ENCODE measurements around the gene FANCC. TPM values are rescaled to one million over a fixed set of nuclear protein-coding genes. Genes with fewer than 3 reads are reported as not detected.

FANCC gene
- total RNA-seq, 1 experiment from 2014 or later, result 25.3 TPM

DNA sequence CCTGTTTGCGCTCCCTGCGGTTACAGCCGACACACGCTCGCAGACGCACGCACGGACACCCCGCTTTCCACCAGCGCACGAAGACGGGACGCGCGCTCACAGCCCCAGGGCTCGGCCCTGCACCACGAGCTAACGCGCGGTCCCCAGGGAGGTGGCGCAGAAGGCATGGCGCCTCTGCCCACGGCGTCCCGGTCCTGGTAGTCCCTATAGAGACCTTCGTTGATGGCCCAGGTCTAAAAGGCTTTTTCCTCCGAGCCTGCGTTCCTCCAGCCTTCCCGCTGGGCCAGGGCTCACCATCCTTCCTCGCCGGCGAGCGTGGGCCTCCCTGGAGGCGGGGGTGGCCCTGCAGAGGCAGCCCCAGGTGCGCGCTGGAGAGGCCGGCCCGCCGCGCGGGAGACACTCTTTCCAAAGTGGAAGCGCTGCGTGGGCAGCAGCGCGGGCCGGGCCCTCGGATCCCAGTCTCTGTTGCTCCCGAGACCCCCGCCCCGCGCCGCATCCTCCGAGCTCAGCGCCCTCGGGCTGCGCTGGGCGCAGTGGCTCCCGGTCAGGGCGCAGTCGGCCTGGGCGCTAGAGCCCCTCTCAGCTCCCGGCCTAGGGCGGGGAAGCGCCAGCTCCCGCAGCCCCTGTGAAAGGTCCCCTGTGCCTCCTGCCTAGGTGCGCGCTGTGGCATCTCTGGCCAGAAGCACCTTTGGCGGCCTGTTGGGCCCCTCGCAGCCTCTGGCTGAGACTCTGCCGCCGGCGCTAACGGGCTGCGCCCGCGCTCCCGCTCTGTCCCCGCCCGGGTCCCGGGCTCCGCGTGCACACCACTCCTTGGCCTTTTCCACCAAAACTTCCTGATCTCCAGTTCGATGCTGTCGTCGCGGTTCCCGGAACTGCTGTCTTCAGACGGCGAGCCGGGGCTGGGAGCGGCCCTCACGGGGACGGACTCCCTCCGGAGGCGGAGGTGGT lies 31.9 kb upstream of the FANCC start:
- TF ChIP-seq, protein P1, sequence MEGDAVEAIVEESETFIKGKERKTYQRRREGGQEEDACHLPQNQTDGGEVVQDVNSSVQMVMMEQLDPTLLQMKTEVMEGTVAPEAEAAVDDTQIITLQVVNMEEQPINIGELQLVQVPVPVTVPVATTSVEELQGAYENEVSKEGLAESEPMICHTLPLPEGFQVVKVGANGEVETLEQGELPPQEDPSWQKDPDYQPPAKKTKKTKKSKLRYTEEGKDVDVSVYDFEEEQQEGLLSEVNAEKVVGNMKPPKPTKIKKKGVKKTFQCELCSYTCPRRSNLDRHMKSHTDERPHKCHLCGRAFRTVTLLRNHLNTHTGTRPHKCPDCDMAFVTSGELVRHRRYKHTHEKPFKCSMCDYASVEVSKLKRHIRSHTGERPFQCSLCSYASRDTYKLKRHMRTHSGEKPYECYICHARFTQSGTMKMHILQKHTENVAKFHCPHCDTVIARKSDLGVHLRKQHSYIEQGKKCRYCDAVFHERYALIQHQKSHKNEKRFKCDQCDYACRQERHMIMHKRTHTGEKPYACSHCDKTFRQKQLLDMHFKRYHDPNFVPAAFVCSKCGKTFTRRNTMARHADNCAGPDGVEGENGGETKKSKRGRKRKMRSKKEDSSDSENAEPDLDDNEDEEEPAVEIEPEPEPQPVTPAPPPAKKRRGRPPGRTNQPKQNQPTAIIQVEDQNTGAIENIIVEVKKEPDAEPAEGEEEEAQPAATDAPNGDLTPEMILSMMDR (conservative IDR thresholded peaks at IDR 0.05; ENCODE audit: low read depth, low read length), result no peak
- no peak for TF ChIP-seq EZH2 (IDR thresholded peaks at IDR 0.05; ENCODE audit: borderline replicate concordance, low read depth, low read length, poor library complexity, severe bottlenecking)
- no TSS peak for BruUV-seq (replicated peaks)
- Histone ChIP-seq H3K36me3 (ENCODE audit: insufficient read depth, low read length, poor library complexity, severe bottlenecking) (no peaks in the 10 kb centered on the region), H3K27ac (ENCODE audit: low read depth, low read length, poor library complexity, severe bottlenecking) (no peak overlapping the region), H3K4me1 (ENCODE audit: insufficient read depth, low read length, poor library complexity, severe bottlenecking) (no peaks in the 10 kb centered on the region), H3K27me3 (replicated peaks; ENCODE audit: insufficient read depth, low read depth, low read length, poor library complexity) (no peaks in the 10 kb centered on the region), H3K4me3 (ENCODE audit: low read depth, low read length, poor library complexity, severe bottlenecking) (peak overlapping the region; percentile 42), H3K9me3 (ENCODE audit: low read depth, low read length, poor library complexity, severe bottlenecking) (no peaks in the 10 kb centered on the region)
- CTCF ChIA-PET, result no interaction called here
- POLR2A ChIA-PET (ENCODE audit: low non-redundant PET), result no interaction called here
- peak; percentile 40 for DNase-seq (ENCODE audit: low spot score)
- intact Hi-C loops (cut with micrococcal nuclease; ENCODE audit: unreplicated experiment), result no loop called here

DNA sequence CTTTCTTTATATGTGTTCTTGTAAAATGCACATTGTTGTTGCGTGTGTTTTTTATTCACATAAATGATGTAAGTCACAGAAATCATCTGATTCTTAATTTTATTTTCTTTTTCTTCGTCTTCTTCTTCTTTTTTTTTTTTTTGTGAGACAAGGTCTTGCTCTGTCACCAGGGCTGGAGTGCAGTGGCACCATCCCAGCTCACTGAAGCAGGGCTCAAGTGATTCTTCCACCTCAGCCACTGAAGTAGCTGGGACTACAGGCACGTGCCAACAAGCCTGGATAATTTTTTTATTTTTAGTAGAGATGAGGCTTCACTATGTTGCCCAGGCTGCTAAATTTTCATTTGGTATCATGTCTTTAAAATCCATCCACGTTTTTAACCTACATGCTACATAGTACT lies 28.5 kb upstream of the FANCC start:
- intact Hi-C loops (cut with micrococcal nuclease; ENCODE audit: unreplicated experiment), result no loop called here
- CTCF ChIA-PET, result no interaction called here

GRCh38 chr9:95344735-95345325 lies 27.3 kb upstream of the FANCC start:
- CTCF ChIA-PET, result no interaction called here
- BruUV-seq (replicated peaks), result no TSS peak
- H3K36me3 ChIP-seq (ENCODE audit: insufficient read depth, low read length, poor library complexity, severe bottlenecking), result no peaks in the 10 kb centered on the region
- no peaks in the 10 kb centered on the region for H3K9me3 ChIP-seq (ENCODE audit: low read depth, low read length, poor library complexity, severe bottlenecking)
- DNase-seq (ENCODE audit: low spot score), result no peak
- H3K27me3 ChIP-seq (replicated peaks; ENCODE audit: insufficient read depth, low read depth, low read length, poor library complexity), result no peaks in the 10 kb centered on the region
- no peaks in the 10 kb centered on the region for H3K4me1 ChIP-seq (ENCODE audit: insufficient read depth, low read length, poor library complexity, severe bottlenecking)
- POLR2A ChIA-PET (ENCODE audit: low non-redundant PET), result no interaction called here
- no peak overlapping the region for H3K4me3 ChIP-seq (ENCODE audit: low read depth, low read length, poor library complexity, severe bottlenecking)
- no peak for TF ChIP-seq EZH2 (IDR thresholded peaks at IDR 0.05; ENCODE audit: borderline replicate concordance, low read depth, low read length, poor library complexity, severe bottlenecking)
- TF ChIP-seq, protein P1 (conservative IDR thresholded peaks at IDR 0.05; ENCODE audit: low read depth, low read length), result no peak
- intact Hi-C loops (cut with micrococcal nuclease; ENCODE audit: unreplicated experiment), result no loop called here
- H3K27ac ChIP-seq (ENCODE audit: low read depth, low read length, poor library complexity, severe bottlenecking), result no peak overlapping the region

More for the DNA sequence above, 28.5 kb upstream of the FANCC start:
- no peak for TF ChIP-seq EZH2 (IDR thresholded peaks at IDR 0.05; ENCODE audit: borderline replicate concordance, low read depth, low read length, poor library complexity, severe bottlenecking)
- TF ChIP-seq, protein P1 (conservative IDR thresholded peaks at IDR 0.05; ENCODE audit: low read depth, low read length), result no peak
- no peak overlapping the region for H3K27ac ChIP-seq (ENCODE audit: low read depth, low read length, poor library complexity, severe bottlenecking)
- no peaks in the 10 kb centered on the region for H3K36me3 ChIP-seq (ENCODE audit: insufficient read depth, low read length, poor library complexity, severe bottlenecking)
- H3K9me3 ChIP-seq (ENCODE audit: low read depth, low read length, poor library complexity, severe bottlenecking), result no peaks in the 10 kb centered on the region
- H3K4me1 ChIP-seq (ENCODE audit: insufficient read depth, low read length, poor library complexity, severe bottlenecking), result no peaks in the 10 kb centered on the region
- no peaks in the 10 kb centered on the region for H3K27me3 ChIP-seq (replicated peaks; ENCODE audit: insufficient read depth, low read depth, low read length, poor library complexity)
- DNase-seq (ENCODE audit: low spot score), result no peak
- POLR2A ChIA-PET (ENCODE audit: low non-redundant PET), result no interaction called here
- no peak overlapping the region for H3K4me3 ChIP-seq (ENCODE audit: low read depth, low read length, poor library complexity, severe bottlenecking)
- BruUV-seq (replicated peaks), result no TSS peak
